ENCODE data around the gene TMEM119.

Gene TMEM119

GRCh38 chr12:108597559-108598471 is at the start of gene TMEM119:
TMEM119 (minus strand) TSS chr12:108598084; CDS start chr12:108592383, 5,701 bp downstream.
- Histone ChIP-seq H3K4me1 (ENCODE audit: control insufficient read depth, insufficient read depth, low read length, unreplicated experiment) (no peaks in the 10 kb centered on the region), H3K36me3 (ENCODE audit: insufficient read depth, low read length) (no peaks in the 10 kb centered on the region), H3K27me3 (ENCODE audit: insufficient read depth, low read length) (no peaks in the 10 kb centered on the region), H3K79me2 (ENCODE audit: control insufficient read depth, insufficient read depth, low read length, unreplicated experiment) (no peaks in the 10 kb centered on the region), H3K4me3 (ENCODE audit: low read depth, low read length) (peak within 1 kb of the TSS; percentile 36; the same call in 1 of the 2 replicates), H3K27ac (ENCODE audit: low read depth, low read length) (no peak within 1 kb of the TSS), H2AFZ (ENCODE audit: low read length, unreplicated experiment) (no peak within 1 kb of the TSS)

- H3K36me3 ChIP-seq (ENCODE audit: insufficient read depth, low read length) = peaks cover 47% of the 10 kb centered on the region
- H3K27me3 ChIP-seq (ENCODE audit: insufficient read depth, low read length) = no peaks in the 10 kb centered on the region
- H3K4me1 ChIP-seq (ENCODE audit: control insufficient read depth, insufficient read depth, low read length, unreplicated experiment) = peaks cover 64% of the 10 kb centered on the region
- peaks cover 13% of the 10 kb centered on the region for H3K79me2 ChIP-seq (ENCODE audit: control insufficient read depth, insufficient read depth, low read length, unreplicated experiment)
- H2AFZ ChIP-seq (ENCODE audit: low read length, unreplicated experiment) = no peak overlapping the region
- H3K4me3 ChIP-seq (ENCODE audit: low read depth, low read length) = no peak overlapping the region
- peak overlapping the region; percentile 96; the same call in 1 of the 2 replicates for H3K27ac ChIP-seq (ENCODE audit: low read depth, low read length)
Observed at GRCh38 chr12:108646600-108647579, 49.0 kb upstream of the TMEM119 start.

- H3K79me2 ChIP-seq (ENCODE audit: control insufficient read depth, insufficient read depth, low read length, unreplicated experiment) = peaks cover 13% of the 10 kb centered on the region
- H3K4me3 ChIP-seq (ENCODE audit: low read depth, low read length) = no peak overlapping the region
- peaks cover 39% of the 10 kb centered on the region for H3K36me3 ChIP-seq (ENCODE audit: insufficient read depth, low read length)
- no peak overlapping the region for H2AFZ ChIP-seq (ENCODE audit: low read length, unreplicated experiment)
- H3K27me3 ChIP-seq (ENCODE audit: insufficient read depth, low read length) = no peaks in the 10 kb centered on the region
- peaks cover 74% of the 10 kb centered on the region for H3K4me1 ChIP-seq (ENCODE audit: control insufficient read depth, insufficient read depth, low read length, unreplicated experiment)
- H3K27ac ChIP-seq (ENCODE audit: low read depth, low read length) = no peak overlapping the region
Observed at GRCh38 chr12:108645686-108646599, 48.1 kb upstream of the TMEM119 start.

GRCh38 chr12:108644811-108645120 is 46.9 kb upstream of the TMEM119 start:
- H3K4me3 ChIP-seq (ENCODE audit: low read depth, low read length) = no peak overlapping the region
- no peaks in the 10 kb centered on the region for H3K27me3 ChIP-seq (ENCODE audit: insufficient read depth, low read length)
- H3K79me2 ChIP-seq (ENCODE audit: control insufficient read depth, insufficient read depth, low read length, unreplicated experiment) = peaks cover 13% of the 10 kb centered on the region
- peaks cover 66% of the 10 kb centered on the region for H3K4me1 ChIP-seq (ENCODE audit: control insufficient read depth, insufficient read depth, low read length, unreplicated experiment)
- peak overlapping the region; percentile 16; the same call in 1 of the 2 replicates for H3K27ac ChIP-seq (ENCODE audit: low read depth, low read length)
- H3K36me3 ChIP-seq (ENCODE audit: insufficient read depth, low read length) = peaks cover 34% of the 10 kb centered on the region
- H2AFZ ChIP-seq (ENCODE audit: low read length, unreplicated experiment) = no peak overlapping the region

GRCh38 chr12:108643941-108644810 is 46.3 kb upstream of the TMEM119 start:
- Histone ChIP-seq H2AFZ (ENCODE audit: low read length, unreplicated experiment) (no peak overlapping the region), H3K4me3 (ENCODE audit: low read depth, low read length) (no peak overlapping the region), H3K79me2 (ENCODE audit: control insufficient read depth, insufficient read depth, low read length, unreplicated experiment) (peaks cover 13% of the 10 kb centered on the region), H3K27ac (ENCODE audit: low read depth, low read length) (peak overlapping the region; percentile 16; the same call in 1 of the 2 replicates), H3K27me3 (ENCODE audit: insufficient read depth, low read length) (no peaks in the 10 kb centered on the region), H3K4me1 (ENCODE audit: control insufficient read depth, insufficient read depth, low read length, unreplicated experiment) (peaks cover 60% of the 10 kb centered on the region), H3K36me3 (ENCODE audit: insufficient read depth, low read length) (peaks cover 34% of the 10 kb centered on the region)

GRCh38 chr12:108642899-108643654 is 45.2 kb upstream of the TMEM119 start:
- Histone ChIP-seq H3K4me1 (ENCODE audit: control insufficient read depth, insufficient read depth, low read length, unreplicated experiment) (peaks cover 49% of the 10 kb centered on the region), H3K27me3 (ENCODE audit: insufficient read depth, low read length) (no peaks in the 10 kb centered on the region), H3K79me2 (ENCODE audit: control insufficient read depth, insufficient read depth, low read length, unreplicated experiment) (peaks cover 6% of the 10 kb centered on the region), H3K4me3 (ENCODE audit: low read depth, low read length) (no peak overlapping the region), H2AFZ (ENCODE audit: low read length, unreplicated experiment) (no peak overlapping the region), H3K27ac (ENCODE audit: low read depth, low read length) (no peak overlapping the region), H3K36me3 (ENCODE audit: insufficient read depth, low read length) (peaks cover 25% of the 10 kb centered on the region)

GRCh38 chr12:108642269-108642870 is 44.5 kb upstream of the TMEM119 start:
- Histone ChIP-seq H3K27me3 (ENCODE audit: insufficient read depth, low read length) (no peaks in the 10 kb centered on the region), H3K4me1 (ENCODE audit: control insufficient read depth, insufficient read depth, low read length, unreplicated experiment) (peaks cover 42% of the 10 kb centered on the region), H3K4me3 (ENCODE audit: low read depth, low read length) (no peak overlapping the region), H3K79me2 (ENCODE audit: control insufficient read depth, insufficient read depth, low read length, unreplicated experiment) (peaks cover 2% of the 10 kb centered on the region), H3K36me3 (ENCODE audit: insufficient read depth, low read length) (peaks cover 23% of the 10 kb centered on the region), H2AFZ (ENCODE audit: low read length, unreplicated experiment) (no peak overlapping the region), H3K27ac (ENCODE audit: low read depth, low read length) (no peak overlapping the region)

GRCh38 chr12:108641446-108642268 is 43.8 kb upstream of the TMEM119 start:
- no peaks in the 10 kb centered on the region for H3K27me3 ChIP-seq (ENCODE audit: insufficient read depth, low read length)
- no peak overlapping the region for H3K4me3 ChIP-seq (ENCODE audit: low read depth, low read length)
- no peak overlapping the region for H2AFZ ChIP-seq (ENCODE audit: low read length, unreplicated experiment)
- no peak overlapping the region for H3K27ac ChIP-seq (ENCODE audit: low read depth, low read length)
- H3K4me1 ChIP-seq (ENCODE audit: control insufficient read depth, insufficient read depth, low read length, unreplicated experiment) = peaks cover 35% of the 10 kb centered on the region
- H3K36me3 ChIP-seq (ENCODE audit: insufficient read depth, low read length) = peaks cover 18% of the 10 kb centered on the region
- no peaks in the 10 kb centered on the region for H3K79me2 ChIP-seq (ENCODE audit: control insufficient read depth, insufficient read depth, low read length, unreplicated experiment)
